Retina (tissue), 1 donor: Measurements from ENCODE around the gene SPSB3.

Experiments
- DNase-seq: peaks from one replicate; pipeline ENCODE4 v3.0.0-alpha.2; 2016

The SPSB3 gene

GRCh38 chr16:1788095-1788707 is 5.8 kb upstream of the SPSB3 start:
- no peak for DNase-seq

DNA sequence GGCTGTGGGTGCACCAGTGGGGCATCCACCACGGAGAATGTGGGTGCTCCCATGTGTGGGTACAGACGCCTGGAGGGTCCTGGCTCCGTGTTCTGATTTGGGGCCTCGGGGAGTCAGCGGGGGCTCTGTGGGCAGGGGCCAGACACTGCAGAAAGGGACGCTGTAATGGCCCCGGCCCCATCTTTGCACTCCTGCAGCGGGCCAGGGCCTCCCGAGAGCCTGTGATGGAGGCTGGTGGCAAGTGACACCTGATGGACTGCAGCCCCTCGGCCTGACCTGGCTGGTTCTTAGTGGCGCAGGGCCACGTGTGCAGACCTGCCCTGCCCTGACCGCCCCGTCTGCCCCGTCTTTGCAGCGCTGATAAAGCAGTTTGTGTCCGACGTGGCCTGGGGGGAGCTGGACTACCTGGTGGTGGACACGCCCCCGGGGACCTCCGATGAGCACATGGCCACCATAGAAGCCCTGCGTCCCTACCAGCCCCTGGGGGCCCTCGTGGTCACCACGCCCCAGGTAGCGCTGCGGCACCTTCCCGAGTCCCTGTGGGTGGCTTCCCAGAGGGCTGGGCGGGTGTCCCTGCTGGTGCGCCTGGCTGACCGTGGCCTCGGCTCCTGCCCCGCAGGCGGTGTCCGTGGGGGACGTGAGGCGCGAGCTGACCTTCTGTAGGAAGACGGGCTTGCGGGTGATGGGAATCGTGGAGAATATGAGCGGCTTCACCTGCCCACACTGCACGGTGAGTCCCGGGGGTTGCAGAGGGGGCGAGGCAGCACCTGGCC is 5.1 kb upstream of the SPSB3 start:
- no peak for DNase-seq

- DNase-seq, result no peak
Measured at GRCh38 chr16:1787056-1787321, 4.6 kb upstream of the SPSB3 start.

GRCh38 chr16:1786242-1787055 is 4.1 kb upstream of the SPSB3 start:
- no peak for DNase-seq

DNA sequence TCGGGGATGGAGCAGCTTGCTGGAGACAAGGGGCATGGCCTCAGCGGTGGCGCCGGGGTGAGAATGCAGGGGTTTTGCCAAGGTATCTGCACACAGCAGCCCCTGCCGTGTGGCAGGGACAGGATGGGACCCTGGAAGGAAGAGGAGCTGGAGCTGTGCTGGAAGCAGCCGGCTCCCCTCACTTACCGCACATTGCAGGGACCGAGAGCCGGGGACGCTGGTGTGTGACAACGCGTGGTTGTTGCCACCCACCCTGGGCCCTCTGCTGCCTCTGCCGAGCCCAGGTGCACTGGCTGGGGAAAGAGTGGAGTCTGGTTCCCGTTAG is 3.4 kb upstream of the SPSB3 start:
- no peak for DNase-seq

- DNase-seq, result no peak
Measured at GRCh38 chr16:1784977-1785845, 2.8 kb upstream of the SPSB3 start.

- DNase-seq, result peak; percentile 52
Measured at GRCh38 chr16:1781758-1782407, 488 bp downstream of the SPSB3 start.

- no peak for DNase-seq
Measured at GRCh38 chr16:1781254-1781653, 1.1 kb downstream of the SPSB3 start.

GRCh38 chr16:1780677-1781072 is 1.7 kb downstream of the SPSB3 start:
- DNase-seq, result no peak

- DNase-seq, result no peak
Measured at GRCh38 chr16:1779741-1780676, 2.4 kb downstream of the SPSB3 start.

DNA sequence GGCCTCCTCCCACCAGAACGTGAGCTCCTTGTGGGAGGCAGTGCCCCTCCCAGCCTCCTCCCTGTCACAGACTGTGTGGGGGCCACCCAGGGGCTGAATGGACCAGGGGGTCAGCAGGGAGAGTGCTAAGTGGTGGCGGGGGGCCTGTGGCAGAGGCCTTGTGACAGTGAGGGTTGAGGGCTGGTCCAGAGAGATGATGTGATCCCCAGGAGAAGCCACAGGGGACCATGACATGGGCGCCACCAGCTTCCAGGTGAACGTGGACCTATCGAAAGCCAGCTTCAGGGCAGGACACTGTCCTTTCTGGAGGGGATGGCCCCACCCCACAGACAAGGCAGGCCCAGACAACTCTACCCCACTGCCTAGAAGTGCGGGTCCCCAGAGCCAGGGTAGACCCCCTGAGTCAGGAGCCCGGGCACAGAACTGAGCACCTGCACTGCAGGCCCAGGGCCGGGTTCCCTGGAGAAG is 3.1 kb downstream of the SPSB3 start:
- no peak for DNase-seq

DNA sequence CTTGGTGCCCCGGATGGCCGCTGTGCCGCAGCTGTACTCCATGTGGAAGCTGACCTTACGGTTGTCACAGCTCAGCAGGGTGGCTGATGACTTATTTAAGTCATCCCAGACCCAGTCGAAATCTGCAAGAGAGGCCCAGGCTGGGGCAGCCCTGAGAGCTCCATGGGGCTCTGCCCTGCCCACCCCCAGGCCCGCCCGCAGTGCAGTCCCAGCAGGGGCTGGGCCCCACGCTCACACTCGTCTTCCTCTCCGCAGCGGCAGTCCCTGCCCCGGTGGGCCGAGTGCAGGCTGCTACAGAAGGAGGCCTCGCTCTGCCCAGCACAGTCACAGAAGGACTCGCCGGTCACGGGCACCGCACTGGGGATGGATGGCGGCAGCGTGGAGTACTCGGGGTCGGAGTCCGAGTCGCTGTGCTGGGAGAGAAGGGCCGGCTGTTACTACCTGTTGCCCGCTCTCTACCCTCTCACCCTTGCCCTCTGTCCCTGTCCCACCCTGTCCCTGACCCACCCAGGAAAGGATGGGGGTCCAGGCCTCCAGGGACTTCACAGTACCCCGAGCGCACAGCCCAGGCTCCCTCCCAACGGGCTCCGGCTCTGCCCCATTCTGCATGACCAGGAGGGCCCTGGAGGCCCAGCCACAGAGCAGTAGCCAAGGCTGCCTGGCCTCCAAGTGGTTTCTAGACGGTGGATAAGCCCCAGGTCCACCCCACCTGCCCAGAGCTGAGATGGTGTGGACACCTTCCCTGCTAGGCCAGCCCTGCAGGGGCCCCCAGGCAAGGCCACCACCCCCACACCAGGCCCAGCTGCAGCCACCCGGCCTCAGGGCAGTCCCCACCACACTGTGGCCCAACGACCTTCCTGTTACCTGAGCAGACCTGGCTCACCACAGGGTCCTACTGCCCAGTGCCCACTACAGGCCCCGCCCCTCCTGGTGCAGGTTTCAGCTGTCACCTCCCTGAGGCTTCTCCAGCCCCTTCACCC is 3.9 kb downstream of the SPSB3 start:
- no peak for DNase-seq

DNA sequence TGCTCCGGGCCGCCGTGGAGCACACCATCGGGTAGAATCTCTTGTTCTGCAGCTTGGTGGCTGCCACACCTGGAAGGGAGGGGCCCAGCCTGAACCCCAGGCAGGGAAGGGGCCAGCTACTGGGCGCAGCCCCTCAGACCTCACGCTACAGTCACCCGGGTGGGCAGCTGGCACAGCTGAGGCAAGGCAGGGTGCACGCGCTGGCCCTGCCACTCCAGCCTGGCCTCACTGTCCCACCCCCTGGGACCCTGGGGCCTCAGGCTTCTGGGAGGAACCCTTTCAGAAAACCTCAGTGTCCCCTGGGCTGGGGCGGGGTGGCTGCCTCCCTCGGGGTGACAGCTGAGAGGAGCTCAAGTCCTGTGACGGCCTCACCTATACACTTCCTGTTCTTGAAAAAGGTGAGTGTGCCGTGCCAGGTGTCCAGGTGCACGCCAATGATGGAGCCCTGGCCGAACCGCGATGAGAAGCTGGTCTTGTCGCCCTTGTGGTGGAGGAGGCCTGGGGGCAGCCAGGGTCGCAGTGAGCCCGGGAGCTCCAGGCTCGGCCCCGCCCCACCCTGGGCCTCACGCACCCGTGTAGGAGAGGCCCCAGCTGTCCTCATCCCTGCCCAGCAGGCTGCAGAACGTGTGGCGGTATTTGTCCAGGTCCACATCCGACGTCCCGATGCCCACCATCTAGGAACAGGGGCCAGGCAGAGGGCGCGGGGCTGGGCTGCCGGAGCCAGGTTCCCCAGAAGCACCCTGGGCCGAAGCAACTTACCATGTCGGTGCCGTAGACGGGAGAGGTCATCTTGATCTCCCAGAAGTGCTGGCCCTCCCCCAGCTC is 4.8 kb downstream of the SPSB3 start:
- DNase-seq, result no peak

- no peak for DNase-seq
Measured at GRCh38 chr16:1776991-1777374, 5.4 kb downstream of the SPSB3 start.

DNA sequence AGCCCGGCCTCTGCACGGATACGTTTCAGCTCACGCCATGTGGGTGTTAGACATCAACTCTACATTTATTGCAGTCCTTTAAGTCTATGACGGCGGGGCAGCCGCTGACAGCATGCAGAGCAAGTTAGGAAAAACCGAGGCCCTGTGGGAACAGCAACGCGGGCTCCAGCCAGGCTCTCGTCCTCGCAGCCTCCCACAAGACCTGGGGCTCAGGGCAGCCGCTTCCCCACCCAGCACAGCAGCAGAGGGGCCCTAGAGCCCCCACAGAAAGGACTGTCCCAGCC is 5.8 kb downstream of the SPSB3 start:
- no peak for DNase-seq

DNA sequence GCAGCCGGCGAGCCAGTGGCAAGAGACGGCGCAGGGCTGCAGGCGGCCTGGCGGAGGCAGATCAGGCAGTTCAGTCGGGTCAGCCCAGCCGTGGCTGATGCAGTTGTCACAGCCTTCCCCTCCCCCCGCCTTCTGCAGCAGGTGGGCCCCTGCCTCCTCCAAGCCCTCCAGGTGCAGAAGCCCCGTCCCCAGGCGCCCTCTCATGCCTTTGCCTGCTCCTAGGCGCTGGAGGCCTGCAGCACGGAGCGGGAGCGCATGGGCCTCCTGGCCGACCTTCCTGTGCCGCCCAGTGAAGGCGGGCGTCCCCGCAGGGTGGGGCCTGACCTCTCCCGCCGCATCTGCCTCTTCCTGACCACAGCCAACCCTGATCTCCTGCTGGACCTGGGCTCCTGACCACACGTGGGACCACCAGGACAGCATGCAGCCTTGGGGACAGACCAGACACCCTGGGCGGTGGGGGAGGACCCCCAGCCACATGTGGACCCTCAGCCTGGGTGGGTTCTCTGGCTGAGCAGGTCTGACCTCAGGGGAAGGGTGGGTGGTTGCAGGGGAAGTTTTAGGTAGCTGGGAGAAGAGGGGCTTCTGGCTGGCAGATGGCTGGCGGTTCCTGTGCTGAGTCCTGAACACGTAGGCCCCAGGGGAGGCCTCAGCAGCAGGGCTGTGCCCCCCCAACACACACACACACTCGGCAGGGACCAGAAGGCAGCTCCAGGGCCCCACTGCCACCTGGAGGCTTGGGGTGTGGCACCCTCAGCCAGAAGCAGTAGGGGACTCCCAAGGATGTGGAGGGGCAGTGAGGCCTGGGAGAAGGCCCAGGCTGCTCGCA is 6.3 kb downstream of the SPSB3 start:
- DNase-seq, result no peak

- DNase-seq, result no peak
Measured at GRCh38 chr16:1775006-1775845, 7.1 kb downstream of the SPSB3 start.

DNA sequence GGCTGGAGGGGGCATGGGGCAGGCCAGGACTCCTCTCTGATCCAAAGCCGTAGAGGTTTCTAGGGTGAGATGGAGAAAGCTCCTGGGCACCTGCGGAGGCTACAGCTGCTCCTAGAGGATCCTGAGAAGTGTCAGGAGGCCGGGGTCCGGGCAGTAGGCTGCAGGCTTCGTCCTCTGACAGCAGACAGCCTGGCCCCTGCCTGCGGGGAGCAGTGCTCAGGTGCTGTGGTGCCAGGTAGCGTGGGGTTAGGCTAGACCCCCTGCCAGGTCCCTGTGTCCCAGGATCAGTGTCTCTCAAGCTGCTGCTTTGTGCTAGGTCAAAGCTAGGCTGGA is 8.0 kb downstream of the SPSB3 start:
- DNase-seq, result no peak
